Stimulated activated naive B cell treated with anti-CD40 and anti-IgM and Interleukin-4, amounts not matched to agents 10 μg/mL and 1 μg/mL and 100 μg/mL, for 72 hours (primary cell): Measurements from ENCODE around the gene CTBP2.

Source experiments
- ATAC-seq, 2 donors: fragments of 150-1000 bp; cut with Tn5 transposase; replicated peaks; 2 replicates each; pipeline ENCODE4 v1.10.0; 2021; ENCODE audit warnings: moderate library complexity in 1 of 2
- DNase-seq: peaks from one replicate; pipeline ENCODE4 v3.0.0; 2021
- H3K27ac Mint-ChIP-seq: one replicate; pipeline ENCODE4 v1.8.0; 2022; ENCODE audit warnings: mild to moderate bottlenecking, mixed read lengths
- H3K27me3 Mint-ChIP-seq, 2 donors: one replicate each; pipeline ENCODE4 v1.8.0; 2022; ENCODE audit warnings: mixed read lengths in 2 of 2
- H3K36me3 Mint-ChIP-seq, 2 donors: one replicate each; pipeline ENCODE4 v1.8.0; 2022; ENCODE audit warnings: mixed read lengths in 2 of 2, mild to moderate bottlenecking in 1 of 2
- H3K4me1 Mint-ChIP-seq, 2 donors: one replicate each; pipeline ENCODE4 v1.8.0; 2022; ENCODE audit warnings: mixed read lengths in 2 of 2, mild to moderate bottlenecking in 1 of 2
- H3K4me3 Mint-ChIP-seq, 2 donors: one replicate each; pipeline ENCODE4 v1.8.0; 2022; ENCODE audit warnings: mild to moderate bottlenecking in 2 of 2, mixed read lengths in 2 of 2, moderate library complexity in 1 of 2
- H3K9me3 Mint-ChIP-seq, 2 donors: one replicate each; pipeline ENCODE4 v1.8.0; 2022; ENCODE audit warnings: mixed read lengths in 2 of 2, mild to moderate bottlenecking in 1 of 2

CTBP2 gene

GRCh38 chr10:125134916-125135770 lies 25.2 kb downstream of the CTBP2 start:
- H3K27me3 Mint-ChIP-seq, result peaks cover 27 to 28% of the 10 kb centered on the region in 2 donors
- H3K36me3 Mint-ChIP-seq, result peaks cover 0 to 2% of the 10 kb centered on the region in 2 donors
- ATAC-seq (no peak), DNase-seq (no peak)
- peaks cover 0 to 2% of the 10 kb centered on the region in 2 donors for H3K9me3 Mint-ChIP-seq
- no peaks in the 10 kb centered on the region for H3K4me1 Mint-ChIP-seq
- H3K4me3 Mint-ChIP-seq, result no peak overlapping the region
- H3K27ac Mint-ChIP-seq, result no peak overlapping the region

GRCh38 chr10:125134483-125134848 lies 25.9 kb downstream of the CTBP2 start:
- Mint-ChIP-seq H3K27me3 (peaks cover 23 to 31% of the 10 kb centered on the region in 2 donors), H3K9me3 (peaks cover 0 to 2% of the 10 kb centered on the region in 2 donors), H3K27ac (no peak overlapping the region), H3K4me1 (no peaks in the 10 kb centered on the region), H3K36me3 (peaks cover 0 to 2% of the 10 kb centered on the region in 2 donors), H3K4me3 (no peak overlapping the region)
- ATAC-seq (no peak), DNase-seq (no peak)

GRCh38 chr10:125133696-125134482 lies 26.5 kb downstream of the CTBP2 start:
- no peak for DNase-seq
- H3K27me3 Mint-ChIP-seq, result peaks cover 23 to 30% of the 10 kb centered on the region in 2 donors
- no peak overlapping the region for H3K27ac Mint-ChIP-seq
- peaks cover 0 to 2% of the 10 kb centered on the region in 2 donors for H3K36me3 Mint-ChIP-seq
- no peak for ATAC-seq
- peaks cover 0 to 2% of the 10 kb centered on the region in 2 donors for H3K9me3 Mint-ChIP-seq
- H3K4me3 Mint-ChIP-seq, result no peak overlapping the region
- H3K4me1 Mint-ChIP-seq, result no peaks in the 10 kb centered on the region

GRCh38 chr10:125132344-125132743 lies 28.0 kb downstream of the CTBP2 start:
- H3K36me3 Mint-ChIP-seq, result no peaks in the 10 kb centered on the region

GRCh38 chr10:125130916-125131315 lies 29.4 kb downstream of the CTBP2 start:
- H3K27ac Mint-ChIP-seq, result no peak overlapping the region
- DNase-seq, result no peak
- H3K4me1 Mint-ChIP-seq, result no peaks in the 10 kb centered on the region
- H3K36me3 Mint-ChIP-seq, result no peaks in the 10 kb centered on the region
- no peak for ATAC-seq
- H3K9me3 Mint-ChIP-seq, result peaks cover 0 to 2% of the 10 kb centered on the region in 2 donors
- no peak overlapping the region for H3K4me3 Mint-ChIP-seq
- H3K27me3 Mint-ChIP-seq, result peaks cover 17 to 24% of the 10 kb centered on the region in 2 donors

More at GRCh38 chr10:125132344-125132743, 28.0 kb downstream of the CTBP2 start:
- peaks cover 16 to 17% of the 10 kb centered on the region in 2 donors for H3K27me3 Mint-ChIP-seq
- peaks cover 0 to 2% of the 10 kb centered on the region in 2 donors for H3K9me3 Mint-ChIP-seq
- H3K4me3 Mint-ChIP-seq, result no peak overlapping the region
- no peaks in the 10 kb centered on the region for H3K4me1 Mint-ChIP-seq
- ATAC-seq (no peak), DNase-seq (no peak)
- no peak overlapping the region for H3K27ac Mint-ChIP-seq

- H3K36me3 Mint-ChIP-seq, result no peaks in the 10 kb centered on the region
- no peak for DNase-seq
- ATAC-seq, result no peak
- peaks cover 0 to 2% of the 10 kb centered on the region in 2 donors for H3K9me3 Mint-ChIP-seq
- peaks cover 17 to 20% of the 10 kb centered on the region in 2 donors for H3K27me3 Mint-ChIP-seq
- H3K27ac Mint-ChIP-seq, result no peak overlapping the region
- no peak overlapping the region for H3K4me3 Mint-ChIP-seq
- H3K4me1 Mint-ChIP-seq, result no peaks in the 10 kb centered on the region
These were observed 30.1 kb downstream of the CTBP2 start for GRCh38 chr10:125130260-125130659.

DNA sequence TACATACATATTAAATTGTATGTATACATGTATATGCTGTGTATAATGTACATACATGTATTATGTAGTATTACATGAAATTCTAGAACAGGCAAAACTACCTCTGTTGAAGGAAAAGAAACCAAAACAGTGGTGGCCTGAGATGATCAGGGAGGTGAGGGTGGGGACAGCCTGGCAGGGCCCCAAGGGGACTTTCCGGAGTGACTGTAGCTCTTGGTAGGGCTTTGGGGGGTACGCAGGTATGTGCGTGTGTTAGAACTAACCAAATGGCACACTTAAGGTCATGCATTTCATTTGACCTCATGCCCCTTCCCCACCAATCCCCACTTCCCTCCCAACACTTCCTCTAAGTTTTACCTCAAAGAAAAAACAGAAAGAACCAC lies 31.3 kb downstream of the CTBP2 start:
- Mint-ChIP-seq H3K9me3 (peaks cover 0 to 2% of the 10 kb centered on the region in 2 donors), H3K27me3 (peaks cover 5 to 11% of the 10 kb centered on the region in 2 donors), H3K4me3 (no peak overlapping the region), H3K27ac (no peak overlapping the region), H3K36me3 (no peaks in the 10 kb centered on the region), H3K4me1 (no peaks in the 10 kb centered on the region)
- ATAC-seq (peak; percentile 65 to 78), DNase-seq (no peak)

- no peak overlapping the region for H3K27ac Mint-ChIP-seq
- peaks cover 0 to 2% of the 10 kb centered on the region in 2 donors for H3K9me3 Mint-ChIP-seq
- peaks cover 5 to 14% of the 10 kb centered on the region in 2 donors for H3K27me3 Mint-ChIP-seq
- no peaks in the 10 kb centered on the region for H3K36me3 Mint-ChIP-seq
- no peak for DNase-seq
- H3K4me3 Mint-ChIP-seq, result no peak overlapping the region
- no peak for ATAC-seq
- no peaks in the 10 kb centered on the region for H3K4me1 Mint-ChIP-seq
These were observed 31.8 kb downstream of the CTBP2 start for GRCh38 chr10:125128397-125129075.

- H3K27ac Mint-ChIP-seq, result no peak overlapping the region
- H3K27me3 Mint-ChIP-seq, result peaks cover 5 to 15% of the 10 kb centered on the region in 2 donors
- no peaks in the 10 kb centered on the region for H3K36me3 Mint-ChIP-seq
- H3K4me1 Mint-ChIP-seq, result no peaks in the 10 kb centered on the region
- H3K4me3 Mint-ChIP-seq, result no peak overlapping the region
- ATAC-seq, result no peak
- H3K9me3 Mint-ChIP-seq, result peaks cover 0 to 2% of the 10 kb centered on the region in 2 donors
- DNase-seq, result no peak
These were observed 32.4 kb downstream of the CTBP2 start for GRCh38 chr10:125127986-125128385.

DNA sequence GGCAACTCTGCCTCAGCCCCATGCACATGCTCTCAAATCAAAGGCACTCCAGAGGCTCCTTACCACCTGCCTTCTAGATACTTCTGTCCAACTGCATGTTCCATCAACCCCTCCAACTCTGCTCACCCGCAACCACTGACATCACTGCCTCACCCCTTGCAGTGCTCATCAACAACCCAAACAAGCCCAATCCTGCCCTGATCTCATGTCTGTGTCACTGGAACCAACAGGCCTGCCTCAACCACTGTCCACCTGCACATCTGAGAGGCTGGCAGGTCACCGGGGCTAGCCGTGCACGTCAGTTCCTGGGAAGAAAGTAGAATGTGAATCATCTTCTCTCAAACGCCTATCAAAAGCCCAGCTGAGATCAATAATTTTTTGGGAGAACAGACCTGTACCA lies 33.3 kb downstream of the CTBP2 start:
- DNase-seq (no peak), ATAC-seq (no peak)
- peaks cover 0 to 2% of the 10 kb centered on the region in 2 donors for H3K9me3 Mint-ChIP-seq
- peaks cover 5 to 15% of the 10 kb centered on the region in 2 donors for H3K27me3 Mint-ChIP-seq
- H3K4me1 Mint-ChIP-seq, result no peaks in the 10 kb centered on the region
- no peak overlapping the region for H3K4me3 Mint-ChIP-seq
- no peak overlapping the region for H3K27ac Mint-ChIP-seq
- H3K36me3 Mint-ChIP-seq, result no peaks in the 10 kb centered on the region

- Mint-ChIP-seq H3K27ac (no peak overlapping the region), H3K9me3 (peaks cover 0 to 2% of the 10 kb centered on the region in 2 donors), H3K27me3 (peaks cover 5 to 15% of the 10 kb centered on the region in 2 donors), H3K4me1 (no peaks in the 10 kb centered on the region), H3K4me3 (no peak overlapping the region), H3K36me3 (no peaks in the 10 kb centered on the region)
- ATAC-seq (no peak), DNase-seq (no peak)
These were observed 34.2 kb downstream of the CTBP2 start for GRCh38 chr10:125125951-125126735.

DNA sequence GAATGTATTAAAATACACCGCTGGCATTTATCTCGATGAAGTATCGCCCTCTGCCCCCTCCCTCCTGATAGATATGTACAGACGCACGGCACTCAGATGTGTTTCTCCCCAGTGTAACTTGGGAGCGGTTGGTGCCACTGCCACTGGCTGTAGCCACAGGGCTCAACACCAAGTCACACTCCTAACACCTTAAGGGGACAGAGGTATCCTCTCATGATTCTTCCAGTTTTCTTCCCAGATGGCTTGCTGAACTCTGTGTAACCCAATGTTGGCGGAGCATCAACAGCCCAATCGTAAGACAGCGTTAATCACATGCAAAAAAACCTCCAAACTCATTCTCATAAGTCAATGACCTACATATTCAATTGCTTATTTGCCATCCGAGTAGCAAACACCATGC lies 35.5 kb downstream of the CTBP2 start:
- no peak overlapping the region for H3K27ac Mint-ChIP-seq
- no peak for DNase-seq
- H3K9me3 Mint-ChIP-seq, result no peaks in the 10 kb centered on the region
- H3K36me3 Mint-ChIP-seq, result no peaks in the 10 kb centered on the region
- no peak for ATAC-seq
- no peaks in the 10 kb centered on the region for H3K4me1 Mint-ChIP-seq
- peaks cover 5 to 14% of the 10 kb centered on the region in 2 donors for H3K27me3 Mint-ChIP-seq
- H3K4me3 Mint-ChIP-seq, result no peak overlapping the region

DNA sequence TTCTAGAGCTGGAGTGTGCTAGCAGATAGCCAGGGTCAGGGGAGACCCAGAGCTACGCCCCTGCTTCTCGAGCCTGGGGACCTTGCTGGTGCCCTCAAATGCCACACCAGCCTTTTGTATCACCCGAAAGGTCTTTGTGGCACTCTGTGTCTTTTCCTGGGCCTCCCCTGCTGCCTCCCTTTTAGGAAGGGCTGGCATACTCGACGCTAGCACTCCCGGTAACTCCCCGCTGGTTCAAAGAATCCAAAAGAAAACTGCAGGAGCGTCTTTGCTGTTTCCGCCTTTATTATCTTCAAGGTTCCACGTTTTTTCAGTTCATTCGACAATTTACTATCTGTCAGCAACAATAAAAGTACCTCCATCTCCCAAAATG lies 36.3 kb downstream of the CTBP2 start:
- Mint-ChIP-seq H3K9me3 (no peaks in the 10 kb centered on the region), H3K4me1 (no peaks in the 10 kb centered on the region), H3K27me3 (peaks cover 0 to 16% of the 10 kb centered on the region in 2 donors), H3K27ac (no peak overlapping the region), H3K4me3 (no peak overlapping the region), H3K36me3 (no peaks in the 10 kb centered on the region)
- DNase-seq (no peak), ATAC-seq (no peak)
